HG03108 (cell line): Measurements from ENCODE around the gene CADPS.

Source experiments
- ATAC-seq: cut with Tn5 transposase; IDR thresholded peaks from one replicate; pipeline ENCODE4 v1.9.1; 2021; ENCODE audit warnings: moderate library complexity; ENCODE audit not compliant: unreplicated experiment

CADPS gene

GRCh38 chr3:62757045-62757444, 118.2 kb downstream of the CADPS start:
- no peak for ATAC-seq

GRCh38 chr3:62755285-62755684, 119.9 kb downstream of the CADPS start:
- ATAC-seq = no peak

GRCh38 chr3:62749657-62750056, 125.6 kb downstream of the CADPS start:
- no peak for ATAC-seq

- no peak for ATAC-seq
Observed at GRCh38 chr3:62749130-62749529, 126.1 kb downstream of the CADPS start.

GRCh38 chr3:62737449-62737848, 137.8 kb downstream of the CADPS start:
- ATAC-seq = no peak

GRCh38 chr3:62735510-62735909, 139.7 kb downstream of the CADPS start:
- no peak for ATAC-seq

GRCh38 chr3:62732183-62732904, 142.9 kb downstream of the CADPS start:
- no peak for ATAC-seq

- ATAC-seq = no peak
Observed at GRCh38 chr3:62727981-62728380, 147.2 kb downstream of the CADPS start.

- ATAC-seq = no peak
Observed at GRCh38 chr3:62727536-62727935, 147.7 kb downstream of the CADPS start.

GRCh38 chr3:62724503-62724902, 150.7 kb downstream of the CADPS start:
- ATAC-seq = no peak

GRCh38 chr3:62723914-62724217, 151.3 kb downstream of the CADPS start:
- ATAC-seq = no peak

GRCh38 chr3:62723166-62723913, 151.9 kb downstream of the CADPS start:
- no peak for ATAC-seq

GRCh38 chr3:62722344-62722743, 152.9 kb downstream of the CADPS start:
- no peak for ATAC-seq

GRCh38 chr3:62718515-62719320, 156.5 kb downstream of the CADPS start:
- no peak for ATAC-seq

- ATAC-seq = no peak
Observed at GRCh38 chr3:62718011-62718410, 157.2 kb downstream of the CADPS start.

- no peak for ATAC-seq
Observed at GRCh38 chr3:62712746-62713145, 162.5 kb downstream of the CADPS start.

GRCh38 chr3:62710751-62711150, 164.5 kb downstream of the CADPS start:
- ATAC-seq = no peak

GRCh38 chr3:62708638-62709373, 166.4 kb downstream of the CADPS start:
- ATAC-seq = no peak

- no peak for ATAC-seq
Observed at GRCh38 chr3:62705721-62706120, 169.5 kb downstream of the CADPS start.

- ATAC-seq = no peak
Observed at GRCh38 chr3:62703451-62704167, 171.6 kb downstream of the CADPS start.
